ENCODE measurements around the gene CDK10. TPM values are rescaled to one million over a fixed set of nuclear protein-coding genes. Genes with fewer than 3 reads are reported as not detected.
"Not testable (repeated sequence)": the region's sequence is repeated elsewhere in the genome, so short reads cannot be mapped to it uniquely, and the experiment has no call there.

CDK10 gene
- 107 and 116 TPM in 2 replicates for total RNA-seq (2014; rRNA removed; shearing (Covaris generic))

DNA sequence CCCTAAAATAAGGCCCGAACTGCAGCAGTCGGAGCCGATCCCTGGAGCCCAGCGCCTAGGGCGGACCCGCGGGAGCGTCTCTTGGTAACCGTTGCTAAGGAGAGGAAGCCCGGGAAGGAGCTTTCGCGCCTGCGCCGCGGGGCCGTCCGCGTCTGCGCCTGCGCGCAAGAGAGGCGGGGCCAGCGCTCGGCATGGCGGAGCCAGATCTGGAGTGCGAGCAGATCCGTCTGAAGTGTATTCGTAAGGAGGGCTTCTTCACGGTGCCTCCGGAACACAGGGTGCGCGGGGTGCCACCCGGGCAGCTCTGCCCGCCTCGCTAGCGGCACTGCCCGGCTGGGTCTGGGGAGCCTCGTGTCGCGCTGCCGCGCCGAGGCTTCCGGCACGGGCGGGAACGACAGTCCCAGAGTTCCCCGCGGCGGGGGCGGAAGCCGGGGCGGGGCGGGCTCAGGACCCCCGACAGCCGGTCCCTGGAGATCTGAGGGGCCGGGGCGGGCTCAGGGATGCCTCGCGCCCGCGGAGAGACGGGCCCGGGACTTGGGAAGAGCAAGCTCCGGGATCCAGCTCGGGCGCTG lies at the start of gene CDK10:
Gene CDK10, plus strand, starts transcription at position 170 of the 572 bp plus-strand sequence. Its CDS starts 22 bp downstream, at position 192.
- peak; percentile 91 for DNase-seq (ENCODE audit: low spot score)

- no peak for DNase-seq (ENCODE audit: low spot score)
Observed at GRCh38 chr16:89637379-89637778, 49.1 kb upstream of the CDK10 start.

DNA sequence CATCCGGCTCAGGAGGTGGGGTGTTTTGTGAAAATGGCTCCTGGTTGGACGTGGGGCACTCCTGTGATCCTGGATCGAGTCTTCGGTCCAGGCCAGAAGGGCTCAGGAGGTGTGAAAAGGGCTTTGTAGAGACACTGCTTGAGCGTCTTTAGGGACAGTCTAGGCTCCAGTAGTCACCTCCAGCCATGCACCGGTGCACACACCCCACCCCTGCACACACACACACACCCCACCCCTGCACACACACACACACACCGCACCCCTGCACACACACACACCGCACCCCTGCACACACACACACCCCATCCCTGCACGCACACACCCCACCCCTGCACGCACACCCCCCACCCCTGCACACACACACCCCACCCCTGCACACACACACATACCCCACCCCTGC lies 48.0 kb upstream of the CDK10 start:
- no peak for DNase-seq (ENCODE audit: low spot score)

GRCh38 chr16:89639385-89639784 lies 47.1 kb upstream of the CDK10 start:
- DNase-seq (ENCODE audit: low spot score): no peak

- DNase-seq (ENCODE audit: low spot score): no peak
Observed at GRCh38 chr16:89641458-89642119, 44.9 kb upstream of the CDK10 start.

DNA sequence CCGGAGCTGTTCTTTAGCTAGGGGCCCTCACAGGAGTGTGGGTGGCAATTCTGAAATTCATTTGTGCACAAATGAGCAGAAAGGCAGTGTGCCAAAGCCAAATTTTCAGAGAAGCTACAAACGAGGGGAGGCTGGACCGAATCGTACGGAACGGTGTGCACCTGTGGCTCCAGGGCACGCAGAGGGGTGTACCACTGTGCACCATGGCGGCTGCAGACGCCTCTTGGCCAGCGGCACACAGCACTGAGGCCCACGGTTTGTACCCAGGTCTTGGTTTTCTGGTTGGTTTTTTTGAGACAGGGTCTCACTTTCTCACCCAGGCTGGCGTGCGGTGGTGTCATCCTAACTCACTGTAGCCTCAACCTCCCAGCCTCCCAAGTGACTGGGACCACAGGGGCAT lies 43.9 kb upstream of the CDK10 start:
- DNase-seq (ENCODE audit: low spot score): no peak

- no peak for DNase-seq (ENCODE audit: low spot score)
Observed at GRCh38 chr16:89643769-89644300, 42.7 kb upstream of the CDK10 start.

- DNase-seq (ENCODE audit: low spot score): no peak
Observed at GRCh38 chr16:89645122-89645521, 41.4 kb upstream of the CDK10 start.

GRCh38 chr16:89646270-89646669 lies 40.2 kb upstream of the CDK10 start:
- DNase-seq (ENCODE audit: low spot score): no peak

DNA sequence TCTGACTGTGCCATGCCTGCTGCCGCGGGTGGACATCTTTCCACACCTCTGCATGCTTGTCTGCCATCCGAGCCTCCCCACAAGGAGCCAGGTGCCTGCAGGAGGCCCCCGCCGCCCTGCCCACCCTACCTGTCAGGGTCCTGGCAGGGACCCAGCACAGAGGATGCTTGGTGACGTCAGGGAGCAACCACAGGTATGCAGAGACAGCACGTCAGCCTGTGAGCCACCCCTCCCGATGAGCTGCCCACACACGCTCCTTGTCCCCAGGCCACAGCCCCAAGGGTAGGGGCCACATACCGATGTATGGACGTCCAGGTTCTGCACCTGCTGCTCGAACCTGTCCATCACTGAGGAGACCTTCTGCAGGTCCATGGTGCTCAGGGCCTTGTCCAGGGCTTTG lies 39.6 kb upstream of the CDK10 start:
- DNase-seq (ENCODE audit: low spot score): no peak

DNA sequence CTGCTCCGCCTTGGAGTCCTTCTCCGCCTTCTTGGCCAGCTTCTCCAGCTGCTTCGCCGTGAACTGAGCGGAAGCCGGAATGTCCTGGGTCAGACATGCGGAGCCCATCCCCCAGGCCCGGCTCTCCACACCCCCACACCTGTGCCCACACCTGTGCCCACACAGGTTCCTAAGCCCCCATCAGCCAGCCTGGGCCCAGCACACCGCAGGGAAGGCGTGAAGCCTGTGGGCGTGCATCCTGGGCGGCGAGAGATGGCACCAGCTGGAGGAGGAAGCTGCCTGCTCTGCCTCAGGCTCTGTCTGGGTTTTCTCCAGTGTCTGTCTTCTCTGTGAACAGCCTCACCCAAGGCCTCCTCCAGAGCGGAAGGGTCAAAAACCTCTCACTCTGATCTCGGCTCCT lies 34.9 kb upstream of the CDK10 start:
- DNase-seq (ENCODE audit: low spot score): no peak

GRCh38 chr16:89653656-89654295 lies 32.7 kb upstream of the CDK10 start:
- DNase-seq (ENCODE audit: low spot score): no peak

- DNase-seq (ENCODE audit: low spot score): no peak
Observed at GRCh38 chr16:89655062-89655643, 31.3 kb upstream of the CDK10 start.

- no peak for DNase-seq (ENCODE audit: low spot score)
Observed at GRCh38 chr16:89656435-89657121, 29.9 kb upstream of the CDK10 start.

- peak; percentile 92 for DNase-seq (ENCODE audit: low spot score)
Observed at GRCh38 chr16:89657442-89658220, 28.9 kb upstream of the CDK10 start, which contains the start of the genes CHMP1A and SPATA33. Gene CHMP1A, minus strand, starts transcription at chr16:89657708. Its CDS starts 120 bp downstream, at chr16:89657588. Gene SPATA33, plus strand, starts transcription at chr16:89657836. Its CDS starts 76 bp downstream, at chr16:89657912.

- DNase-seq (ENCODE audit: low spot score): peak; percentile 29
Observed at GRCh38 chr16:89658221-89658879, 28.1 kb upstream of the CDK10 start.

DNA sequence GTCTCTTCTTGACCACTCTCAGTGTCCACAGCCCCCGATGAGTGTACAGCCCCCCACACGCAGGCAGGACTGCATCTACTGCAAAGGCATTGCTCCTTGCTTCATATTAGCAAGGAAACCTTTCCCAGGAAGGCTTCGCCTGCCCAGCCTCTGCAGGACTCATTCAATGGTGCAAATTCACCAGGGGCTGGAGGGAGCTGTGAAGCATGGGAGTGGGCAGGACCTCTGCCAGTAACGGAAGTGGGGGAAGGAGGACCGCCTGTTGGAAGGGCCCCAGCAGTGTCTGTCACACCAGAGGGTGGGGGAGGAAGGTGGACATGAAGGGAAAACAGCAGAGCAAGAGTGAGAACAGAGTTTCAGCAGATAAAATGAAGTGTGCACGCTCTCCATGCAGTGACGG lies 26.3 kb upstream of the CDK10 start:
- no peak for DNase-seq (ENCODE audit: low spot score)

- no peak for DNase-seq (ENCODE audit: low spot score)
Observed at GRCh38 chr16:89661215-89661614, 25.3 kb upstream of the CDK10 start.

GRCh38 chr16:89664238-89664637 lies 22.3 kb upstream of the CDK10 start:
- not testable (repeated sequence) for DNase-seq (ENCODE audit: low spot score)

DNA sequence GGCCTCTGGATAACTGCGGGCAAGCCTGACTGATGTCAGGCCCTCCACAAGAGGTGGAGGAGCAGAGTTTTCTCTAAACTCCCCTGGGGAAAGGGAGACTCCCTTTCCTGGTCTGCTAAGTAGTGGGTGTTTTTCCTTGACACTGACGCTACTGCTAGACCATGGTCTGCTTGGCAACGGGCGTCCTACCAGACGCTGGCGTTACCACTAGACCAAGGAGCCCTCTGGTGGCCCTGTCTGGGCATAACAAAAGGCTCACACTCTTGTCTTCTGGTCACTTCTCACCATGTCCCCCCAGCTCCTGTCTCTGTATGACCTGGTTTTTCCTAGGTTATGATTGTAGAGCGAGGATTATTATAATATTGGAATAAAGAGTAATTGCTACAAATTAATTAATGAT lies 19.5 kb upstream of the CDK10 start:
- peak; percentile 65 for DNase-seq (ENCODE audit: low spot score)
